SIG-M5 treated with dmso at 0.1 percent for 504 hours (cell line): ENCODE results near the gene HOXD1.

Experiments
- DNase-seq: peaks from one replicate; lab custom pipeline; 2025; ENCODE audit not compliant: unreplicated experiment; lab: John Stamatoyannopoulos, UW

HOXD1 gene

GRCh38 chr2:176164611-176165369 lies 23.7 kb upstream of the HOXD1 start:
- no peak for DNase-seq

GRCh38 chr2:176165370-176166050 lies 23.0 kb upstream of the HOXD1 start:
- no peak for DNase-seq

- no peak for DNase-seq
These were observed 22.2 kb upstream of the HOXD1 start for GRCh38 chr2:176166272-176166671.

- DNase-seq = no peak
These were observed 21.1 kb upstream of the HOXD1 start for GRCh38 chr2:176167398-176167797.

GRCh38 chr2:176169181-176169580 lies 19.3 kb upstream of the HOXD1 start:
- DNase-seq = no peak

- no peak for DNase-seq
These were observed 18.8 kb upstream of the HOXD1 start for GRCh38 chr2:176169711-176170110.

GRCh38 chr2:176170602-176171305 lies 17.7 kb upstream of the HOXD1 start:
- no peak for DNase-seq

GRCh38 chr2:176171351-176172006 lies 17.0 kb upstream of the HOXD1 start:
- no peak for DNase-seq

GRCh38 chr2:176172007-176172894 lies 16.2 kb upstream of the HOXD1 start:
- no peak for DNase-seq

GRCh38 chr2:176172895-176173566 lies 15.4 kb upstream of the HOXD1 start:
- no peak for DNase-seq

GRCh38 chr2:176173567-176174381 lies 14.7 kb upstream of the HOXD1 start:
- DNase-seq = no peak

GRCh38 chr2:176174382-176174823 lies 14.1 kb upstream of the HOXD1 start:
- no peak for DNase-seq

GRCh38 chr2:176174824-176175708 lies 13.4 kb upstream of the HOXD1 start:
- DNase-seq = no peak

GRCh38 chr2:176175709-176176607 lies 12.5 kb upstream of the HOXD1 start:
- no peak for DNase-seq

- DNase-seq = no peak
These were observed 10.9 kb upstream of the HOXD1 start for GRCh38 chr2:176177580-176178037.

- DNase-seq = no peak
These were observed 10.3 kb upstream of the HOXD1 start for GRCh38 chr2:176178038-176178756.
